GM18502 (cell line): Measurements from ENCODE around the gene SCFD1.
"Not testable (repeated sequence)": the region's sequence is repeated elsewhere in the genome, so short reads cannot be mapped to it uniquely, and the experiment has no call there.

ENCODE experiments used
- ATAC-seq: cut with Tn5 transposase; IDR thresholded peaks from one replicate; pipeline ENCODE4 v1.9.1; 2021; ENCODE audit warnings: mild to moderate bottlenecking; ENCODE audit not compliant: unreplicated experiment, poor library complexity

SCFD1 gene

GRCh38 chr14:30608533-30609006 lies 13.5 kb upstream of the SCFD1 start:
- ATAC-seq = no peak

GRCh38 chr14:30610787-30611343 lies 11.3 kb upstream of the SCFD1 start:
- no peak for ATAC-seq

- no peak for ATAC-seq
These were observed 8.0 kb upstream of the SCFD1 start for GRCh38 chr14:30614155-30614554.

GRCh38 chr14:30620178-30620577 lies 1.9 kb upstream of the SCFD1 start:
- peak; percentile 43 for ATAC-seq

- ATAC-seq = peak; percentile 9
These were observed 672 bp upstream of the SCFD1 start for GRCh38 chr14:30621354-30621939.

- ATAC-seq = no peak
These were observed 1.5 kb downstream of the SCFD1 start for GRCh38 chr14:30623412-30624131.

GRCh38 chr14:30624132-30624423 lies 2.0 kb downstream of the SCFD1 start:
- no peak for ATAC-seq

- no peak for ATAC-seq
These were observed 3.4 kb downstream of the SCFD1 start for GRCh38 chr14:30625533-30625932.

GRCh38 chr14:30629432-30629831 lies 7.3 kb downstream of the SCFD1 start:
- ATAC-seq = not testable (repeated sequence)

GRCh38 chr14:30630248-30630647 lies 8.1 kb downstream of the SCFD1 start:
- no peak for ATAC-seq

- no peak for ATAC-seq
These were observed 10.6 kb downstream of the SCFD1 start for GRCh38 chr14:30632730-30633129.

GRCh38 chr14:30638926-30639325 lies 16.8 kb downstream of the SCFD1 start:
- no peak for ATAC-seq

- no peak for ATAC-seq
These were observed 19.1 kb downstream of the SCFD1 start for GRCh38 chr14:30641207-30641606.

- ATAC-seq = not testable (repeated sequence)
These were observed 22.3 kb downstream of the SCFD1 start for GRCh38 chr14:30644462-30644861.

- ATAC-seq = no peak
These were observed 23.5 kb downstream of the SCFD1 start for GRCh38 chr14:30645600-30645999.

- no peak for ATAC-seq
These were observed 26.4 kb downstream of the SCFD1 start for GRCh38 chr14:30648471-30648870.

- no peak for ATAC-seq
These were observed 29.8 kb downstream of the SCFD1 start for GRCh38 chr14:30651937-30652336.

GRCh38 chr14:30655124-30655523 lies 33.0 kb downstream of the SCFD1 start:
- ATAC-seq = no peak

GRCh38 chr14:30655658-30656057 lies 33.5 kb downstream of the SCFD1 start:
- ATAC-seq = no peak

- no peak for ATAC-seq
These were observed 34.1 kb downstream of the SCFD1 start for GRCh38 chr14:30656190-30656632.

GRCh38 chr14:30657050-30657449 lies 34.9 kb downstream of the SCFD1 start:
- no peak for ATAC-seq
